HG03432 (cell line): ENCODE results near the gene DOCK4.
"Not testable (repeated sequence)": the region's sequence is repeated elsewhere in the genome, so short reads cannot be mapped to it uniquely, and the experiment has no call there.

ENCODE experiments used
- ATAC-seq: cut with Tn5 transposase; IDR thresholded peaks from one replicate; pipeline ENCODE4 v1.9.1; 2021; ENCODE audit warnings: mild to moderate bottlenecking, moderate library complexity; ENCODE audit not compliant: unreplicated experiment

The DOCK4 gene

DNA sequence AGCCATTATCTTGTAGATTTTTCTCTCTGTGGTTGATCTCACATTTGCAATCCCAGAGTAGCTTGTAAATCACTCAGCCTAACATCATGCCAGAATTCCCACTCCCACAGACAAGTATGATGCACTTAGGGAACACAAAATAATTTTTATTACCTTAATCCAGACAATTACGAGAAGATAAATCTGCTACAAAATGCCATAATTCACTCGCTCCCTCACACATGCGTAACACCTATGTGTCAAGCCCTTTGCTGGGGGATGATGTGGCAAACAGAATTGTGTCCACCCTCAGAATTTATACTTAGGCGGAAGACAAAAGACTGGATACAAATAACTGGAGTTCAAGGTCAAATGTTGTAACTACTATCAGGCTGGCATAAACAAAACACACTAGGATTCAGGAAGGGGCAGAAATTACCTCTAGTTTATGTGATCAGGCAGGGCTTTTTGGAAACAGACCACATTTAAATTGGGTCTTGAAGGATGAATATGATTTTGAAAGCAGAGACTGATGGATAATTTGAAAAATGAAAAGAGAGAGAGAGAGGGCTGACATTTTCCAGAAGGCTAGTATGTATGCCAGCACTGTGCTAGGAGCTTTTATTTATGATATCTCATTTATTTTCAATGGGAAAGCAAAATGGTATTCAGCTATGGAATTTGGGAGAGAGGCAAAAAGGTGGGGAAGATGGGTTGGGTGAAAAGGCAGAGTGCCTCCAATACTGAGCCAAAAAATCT is 69.8 kb downstream of the DOCK4 start:
- no peak for ATAC-seq

GRCh38 chr7:112135815-112136214 is 70.4 kb downstream of the DOCK4 start:
- no peak for ATAC-seq

DNA sequence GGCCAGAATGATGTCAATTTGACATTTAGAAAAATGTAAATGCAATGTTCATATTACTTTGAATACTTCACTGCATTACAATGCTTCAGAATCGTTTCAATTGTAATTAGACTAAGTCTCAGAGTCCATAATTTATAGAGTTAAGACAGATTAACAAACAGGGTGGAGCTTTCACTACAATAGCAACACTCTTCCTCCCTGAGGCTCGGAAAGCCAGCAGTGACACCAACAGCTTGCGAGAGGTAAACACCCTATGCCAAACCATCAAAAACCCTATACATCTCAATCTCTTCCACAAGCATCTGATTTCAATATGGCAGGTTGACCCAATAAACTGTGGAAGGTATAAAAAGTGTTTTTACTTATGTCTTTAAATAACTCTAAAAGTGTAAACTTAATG is 72.2 kb downstream of the DOCK4 start:
- no peak for ATAC-seq

- no peak for ATAC-seq
Observed at GRCh38 chr7:112133328-112133727, 72.9 kb downstream of the DOCK4 start.

- ATAC-seq, result no peak
Observed at GRCh38 chr7:112132051-112132694, 74.0 kb downstream of the DOCK4 start.

DNA sequence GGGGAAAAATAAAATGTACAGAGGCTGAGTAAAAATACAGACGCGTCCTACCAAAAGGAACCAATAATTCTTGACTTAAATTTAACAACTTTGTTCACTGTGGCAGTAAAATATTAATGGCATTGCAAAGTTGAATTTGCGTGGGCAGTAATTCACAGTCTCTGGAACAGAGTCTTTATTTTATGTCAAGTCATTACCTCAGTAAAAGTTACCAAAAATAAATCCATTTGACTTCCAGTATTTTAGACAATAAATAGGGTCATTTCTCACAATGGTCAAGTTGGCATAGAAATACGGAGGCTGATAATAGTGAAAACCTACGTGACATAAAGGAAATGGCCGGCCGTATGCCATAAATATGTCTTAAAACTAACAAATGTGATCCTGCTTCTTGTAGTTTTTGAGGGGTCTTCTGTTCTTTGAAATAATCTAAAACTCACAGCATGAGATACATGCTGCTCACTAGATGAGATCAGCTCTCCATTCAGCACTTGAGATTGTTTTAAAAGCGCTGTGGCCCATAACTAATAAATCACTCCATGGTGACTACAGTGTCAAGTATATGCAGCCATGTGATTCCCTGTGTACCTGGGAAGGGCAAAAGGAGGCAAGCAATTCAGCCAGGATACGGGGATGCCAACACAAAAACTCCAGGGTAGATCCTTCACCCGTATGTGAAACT is 75.3 kb downstream of the DOCK4 start:
- no peak for ATAC-seq

- ATAC-seq, result no peak
Observed at GRCh38 chr7:112129655-112130323, 76.4 kb downstream of the DOCK4 start.

- ATAC-seq, result not testable (repeated sequence)
Observed at GRCh38 chr7:112128461-112129425, 77.5 kb downstream of the DOCK4 start.

GRCh38 chr7:112128041-112128440 is 78.2 kb downstream of the DOCK4 start:
- ATAC-seq, result not testable (repeated sequence)

DNA sequence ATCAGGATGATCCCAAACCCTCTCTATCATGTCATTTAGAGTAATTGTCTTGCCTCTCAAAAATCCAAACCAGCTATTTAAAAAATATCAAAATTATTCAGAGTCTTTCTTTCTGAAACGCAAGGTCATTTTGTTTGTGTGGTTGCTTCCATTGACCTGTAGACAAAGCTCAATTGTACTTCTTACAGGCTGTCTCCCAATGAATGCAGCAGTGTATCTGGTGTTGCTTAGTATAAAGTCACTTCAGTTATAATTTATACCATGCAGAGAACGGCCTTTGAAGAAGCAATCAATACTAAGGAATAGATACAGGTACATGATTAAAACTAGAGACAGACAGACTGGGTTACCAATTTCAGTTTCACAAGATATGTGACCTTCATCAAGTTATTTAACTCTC is 80.9 kb downstream of the DOCK4 start:
- ATAC-seq, result no peak

- ATAC-seq, result no peak
Observed at GRCh38 chr7:112124061-112124766, 82.0 kb downstream of the DOCK4 start.

- ATAC-seq, result no peak
Observed at GRCh38 chr7:112122798-112123197, 83.4 kb downstream of the DOCK4 start.

- peak; percentile 45 for ATAC-seq
Observed at GRCh38 chr7:112122144-112122543, 84.1 kb downstream of the DOCK4 start.

DNA sequence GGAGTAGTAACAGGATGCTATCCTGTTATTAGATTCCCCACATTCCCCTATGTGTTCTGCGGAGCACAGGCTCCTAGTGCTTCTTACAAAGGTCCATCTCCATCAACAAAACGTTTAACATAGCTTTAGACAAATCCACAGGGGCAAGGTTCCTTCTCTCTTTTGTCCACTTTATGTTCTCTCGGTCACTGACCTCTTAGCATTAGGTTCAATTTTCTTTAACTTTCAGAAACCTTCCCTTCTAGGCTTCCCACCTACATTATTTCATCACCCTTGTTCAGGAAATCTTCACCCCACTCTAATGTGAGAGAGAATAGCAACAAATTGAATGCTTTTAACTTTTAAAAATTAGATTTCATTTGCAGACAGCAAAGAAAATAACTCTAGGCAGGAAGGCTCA is 84.9 kb downstream of the DOCK4 start:
- ATAC-seq, result no peak

GRCh38 chr7:112120696-112121217 is 85.4 kb downstream of the DOCK4 start:
- peak; percentile 88 for ATAC-seq

GRCh38 chr7:112118581-112119566 is 87.3 kb downstream of the DOCK4 start:
- ATAC-seq, result no peak

DNA sequence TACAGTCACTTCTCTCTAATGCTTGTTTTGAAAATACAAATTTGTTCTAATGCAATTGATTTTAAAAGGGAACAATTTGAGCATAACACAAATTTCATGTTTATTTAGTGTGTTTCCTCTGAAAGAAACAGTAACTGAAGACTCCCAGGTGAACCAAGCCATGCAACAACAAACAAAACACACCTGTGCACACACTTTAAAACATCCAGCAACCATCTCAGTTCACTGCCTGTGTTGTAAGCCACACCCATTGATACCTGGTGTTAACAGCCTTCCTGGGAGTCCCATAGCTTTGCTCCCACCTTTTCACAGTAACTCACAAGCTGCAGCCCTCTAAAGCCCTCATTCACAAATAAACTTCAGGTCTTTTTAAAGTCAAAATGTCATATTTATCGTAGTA is 89.3 kb downstream of the DOCK4 start:
- ATAC-seq, result no peak

DNA sequence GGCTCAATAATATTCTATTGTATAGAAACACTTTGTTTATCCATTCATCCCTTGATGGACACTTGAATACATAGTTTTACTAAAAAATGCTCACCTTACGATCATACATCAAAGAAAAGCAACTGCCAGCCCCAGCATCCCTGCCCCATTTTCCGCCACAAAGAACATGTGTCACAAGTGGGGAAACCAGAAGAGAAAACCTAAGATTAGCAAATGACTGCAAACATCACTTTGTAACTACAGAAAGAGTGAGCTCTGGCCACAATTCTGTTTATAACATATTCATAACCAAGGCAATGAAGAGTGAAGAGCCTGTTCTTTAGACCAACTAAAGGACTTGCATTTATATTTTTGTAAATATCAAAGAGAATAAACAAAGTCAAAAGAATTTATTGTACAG is 89.8 kb downstream of the DOCK4 start:
- ATAC-seq, result no peak
